HG03354 (cell line): ENCODE data around the gene TMOD3.
"Not testable (repeated sequence)": the region's sequence is repeated elsewhere in the genome, so short reads cannot be mapped to it uniquely, and the experiment has no call there.

Experiments used
- ATAC-seq: cut with Tn5 transposase; IDR thresholded peaks from one replicate; pipeline ENCODE4 v1.9.1; 2021; ENCODE audit warnings: mild to moderate bottlenecking; ENCODE audit not compliant: unreplicated experiment, poor library complexity, severe bottlenecking

Gene TMOD3

DNA sequence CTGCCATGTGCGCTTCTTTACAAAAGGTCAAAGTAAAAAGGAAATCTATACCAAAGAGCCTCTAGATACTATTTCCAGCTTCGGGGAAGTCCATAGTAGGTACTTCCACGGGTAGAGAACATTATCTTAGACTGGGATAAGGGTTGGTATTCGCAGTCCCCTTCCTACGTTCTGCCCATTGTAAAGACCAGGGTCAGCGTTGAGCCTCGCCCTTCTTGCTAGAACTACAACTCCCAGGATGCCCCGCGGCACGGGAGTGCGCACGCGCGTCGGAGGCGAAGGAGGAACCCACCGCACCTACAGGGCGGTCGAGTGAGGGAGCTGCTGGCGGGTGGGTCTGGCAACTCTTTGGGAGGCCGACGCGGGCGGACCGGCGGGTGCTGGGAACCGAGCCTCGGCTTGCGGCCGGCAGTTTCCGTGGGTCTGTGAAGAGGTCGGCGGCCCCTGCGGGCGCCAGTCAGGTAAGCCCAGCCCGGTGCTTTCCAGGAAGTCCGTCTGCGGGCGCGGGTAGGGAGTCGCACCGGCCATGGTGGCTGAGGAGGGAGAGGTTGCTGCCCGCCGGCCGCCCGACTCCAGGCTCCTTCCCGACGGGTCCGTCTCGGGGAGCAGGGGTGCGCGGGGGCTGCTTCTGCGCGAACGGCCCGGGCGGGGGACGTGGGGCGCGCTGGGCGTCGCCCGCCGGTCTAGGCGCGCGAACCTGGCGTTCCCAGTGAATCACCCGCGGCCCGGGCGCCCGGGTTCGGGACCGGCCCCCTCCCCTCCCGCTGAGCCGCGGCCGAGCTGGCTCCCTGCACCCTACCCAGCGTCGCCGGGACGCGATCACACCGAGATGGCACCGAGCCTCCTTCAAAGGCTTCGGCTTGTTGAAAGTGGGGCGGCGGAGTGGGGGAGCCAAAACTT, at the start of gene TMOD3:
TSS of gene TMOD3 (plus strand) at position 278 of the 900 bp plus-strand sequence. CDS start 33,232 bp downstream, outside the sequence.
- ATAC-seq = peak; percentile 91

DNA sequence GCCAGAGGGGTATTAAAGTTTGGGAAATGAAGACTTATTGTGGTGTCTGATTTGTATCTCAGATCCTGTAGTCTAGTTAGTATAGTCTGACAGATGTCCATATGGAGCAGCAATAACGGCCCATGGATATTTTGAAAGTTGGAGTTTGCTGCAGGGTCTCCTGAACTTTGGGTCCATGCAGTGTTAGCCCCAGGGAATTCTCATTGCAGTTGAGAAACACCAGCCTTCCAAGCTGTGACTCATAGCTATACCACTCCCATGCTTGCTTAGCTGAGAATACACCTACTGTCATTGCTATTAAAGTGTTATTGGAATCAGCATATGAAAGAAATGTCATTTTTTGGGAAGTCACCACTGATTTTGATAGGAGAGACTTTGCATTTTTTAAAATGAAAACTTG, 48.8 kb upstream of the TMOD3 start:
- no peak for ATAC-seq

GRCh38 chr15:51781506-51781905, 47.9 kb upstream of the TMOD3 start:
- ATAC-seq = no peak

- ATAC-seq = no peak
Observed at GRCh38 chr15:51782357-51782896, 47.0 kb upstream of the TMOD3 start.

DNA sequence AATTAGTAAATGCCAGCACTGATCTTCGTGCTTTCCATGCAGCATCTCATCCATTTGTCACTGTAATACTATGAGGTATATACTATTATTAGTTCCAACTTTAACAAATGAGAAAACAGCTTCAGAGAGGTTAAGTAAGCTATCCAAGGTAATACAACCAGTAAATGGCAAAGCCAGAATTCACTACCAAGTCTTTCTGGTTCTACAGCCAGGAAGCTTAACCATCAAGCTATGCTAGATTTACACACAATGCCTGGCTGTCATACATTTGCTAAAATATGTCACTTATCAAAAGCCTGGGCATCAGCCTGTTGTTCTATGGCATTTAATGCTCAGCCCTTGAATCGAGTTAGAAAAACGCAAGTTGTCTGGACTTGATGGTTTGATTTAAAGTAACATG, 45.5 kb upstream of the TMOD3 start:
- ATAC-seq = no peak

- ATAC-seq = not testable (repeated sequence)
Observed at GRCh38 chr15:51787130-51787529, 42.3 kb upstream of the TMOD3 start.

DNA sequence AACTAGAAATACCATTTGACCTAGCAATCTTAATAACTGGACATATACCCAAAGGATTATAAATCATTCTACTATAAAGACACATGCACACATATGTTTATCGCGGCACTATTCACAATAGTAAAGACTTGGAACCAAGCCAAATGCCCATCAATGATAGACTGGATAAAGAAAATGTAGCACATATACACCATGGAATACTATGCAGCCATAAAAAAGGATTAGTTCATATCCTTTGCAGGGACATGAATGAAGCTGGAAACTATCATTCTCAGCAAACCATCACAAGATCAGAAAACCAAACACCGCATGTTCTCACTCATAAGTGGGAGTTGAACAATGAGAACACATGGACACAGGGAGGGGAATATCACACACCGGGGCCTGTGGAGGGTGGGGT, 37.0 kb upstream of the TMOD3 start:
- not testable (repeated sequence) for ATAC-seq

DNA sequence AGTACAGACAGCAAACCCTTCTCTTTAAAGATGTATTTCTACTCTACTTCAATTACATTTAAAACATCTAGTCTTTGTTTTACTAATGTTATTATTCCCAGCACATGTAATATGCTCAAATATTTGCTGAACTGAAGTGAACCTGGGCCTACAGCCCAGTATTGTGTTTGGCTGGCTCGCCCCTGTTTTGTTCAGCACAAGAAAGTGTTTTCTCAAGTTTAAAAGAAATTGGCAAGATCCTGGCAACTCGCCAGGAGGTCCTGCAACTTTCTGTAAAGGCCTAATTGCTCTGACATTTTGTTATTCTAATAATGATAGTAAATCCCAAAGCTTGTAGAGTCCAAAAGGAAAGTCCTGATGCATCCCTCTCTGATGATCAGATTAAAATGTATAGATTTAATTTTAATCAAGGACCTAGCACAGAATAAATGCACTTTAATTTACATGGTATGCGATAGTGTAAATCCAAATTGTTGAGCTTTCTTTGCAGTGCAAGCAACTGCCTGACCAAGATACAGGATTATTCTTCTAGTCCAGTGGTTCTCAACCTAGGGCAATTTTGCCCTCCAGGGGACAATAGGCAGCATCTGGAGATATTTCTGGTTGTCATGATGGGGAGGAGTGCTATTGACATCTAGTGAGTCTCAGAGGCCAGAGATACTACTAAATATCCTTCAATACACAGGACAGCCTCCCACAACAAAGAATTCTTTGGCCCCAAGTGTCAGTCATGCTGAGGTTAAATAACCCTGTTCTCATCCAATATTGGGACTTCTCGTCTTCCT, 35.7 kb upstream of the TMOD3 start:
- ATAC-seq = no peak

DNA sequence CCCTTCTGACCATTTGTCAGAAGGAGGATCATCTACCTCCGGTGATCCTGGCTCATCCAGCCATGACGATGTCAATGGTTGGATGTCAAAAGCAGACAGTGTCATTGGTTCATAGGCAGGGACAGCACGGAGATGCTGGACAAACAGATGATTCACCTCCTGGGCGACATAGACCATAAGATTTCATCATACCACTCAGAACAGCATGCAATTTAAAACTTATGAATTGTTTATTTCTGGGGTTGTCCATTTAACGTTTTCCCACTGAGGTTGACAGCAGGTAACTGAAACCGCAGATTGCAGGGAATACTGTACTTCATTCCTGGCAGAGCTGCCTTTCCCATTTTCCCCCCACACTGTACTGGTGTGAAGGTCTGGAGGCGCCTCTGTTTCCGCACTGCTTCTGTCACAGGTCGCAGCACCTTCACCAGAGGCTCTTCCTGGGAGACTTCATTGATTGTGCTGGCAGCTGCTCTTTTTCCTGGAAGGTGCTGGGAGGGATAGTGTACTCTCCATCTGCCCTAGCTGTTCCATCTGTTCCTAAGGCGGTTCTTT, 32.5 kb upstream of the TMOD3 start:
- no peak for ATAC-seq

DNA sequence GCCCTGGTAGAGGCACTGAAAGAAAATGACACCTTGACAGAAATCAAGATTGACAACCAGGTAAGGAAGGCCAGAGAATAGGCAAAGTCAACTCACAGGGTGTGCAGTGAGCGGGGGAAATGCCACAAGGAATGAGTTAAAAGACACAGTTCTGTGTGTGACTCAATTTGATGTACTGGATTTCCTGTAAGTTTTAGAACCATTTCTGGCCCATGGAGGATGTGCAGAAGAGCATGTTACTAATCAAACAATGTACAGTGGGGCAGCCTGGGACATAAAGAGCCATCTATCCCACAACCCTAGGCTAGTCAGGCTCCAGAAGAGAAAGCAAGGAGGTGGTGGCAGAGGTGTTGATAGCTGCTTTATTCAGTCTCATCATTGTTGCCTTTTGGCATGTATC, 31.2 kb upstream of the TMOD3 start:
- no peak for ATAC-seq

- no peak for ATAC-seq
Observed at GRCh38 chr15:51799282-51800252, 29.9 kb upstream of the TMOD3 start.

DNA sequence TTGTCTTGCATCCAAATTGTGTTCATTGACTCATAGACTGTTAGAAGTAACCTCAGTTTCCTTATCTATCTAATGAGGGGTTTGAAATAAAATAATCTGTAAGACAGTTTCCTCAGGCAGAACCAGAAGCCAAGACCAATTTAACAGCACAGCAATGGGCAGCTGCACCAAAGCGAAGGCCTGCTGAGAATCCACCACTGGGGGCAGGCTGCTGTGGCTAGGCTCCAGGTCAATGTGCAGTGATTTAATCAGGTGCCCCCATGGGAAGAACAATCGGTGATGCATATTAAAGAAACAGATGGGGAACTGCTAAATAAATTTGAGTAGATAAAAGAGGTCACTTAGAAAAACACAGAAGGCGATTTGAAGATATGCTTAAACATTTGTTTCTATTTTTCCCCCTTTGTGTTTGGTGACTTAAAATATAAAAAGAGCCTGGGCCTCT, 28.0 kb upstream of the TMOD3 start:
- ATAC-seq = no peak

- ATAC-seq = no peak
Observed at GRCh38 chr15:51802593-51802992, 26.9 kb upstream of the TMOD3 start.

GRCh38 chr15:51803965-51804364, 25.5 kb upstream of the TMOD3 start:
- ATAC-seq = no peak

GRCh38 chr15:51806123-51806522, 23.3 kb upstream of the TMOD3 start:
- ATAC-seq = no peak

DNA sequence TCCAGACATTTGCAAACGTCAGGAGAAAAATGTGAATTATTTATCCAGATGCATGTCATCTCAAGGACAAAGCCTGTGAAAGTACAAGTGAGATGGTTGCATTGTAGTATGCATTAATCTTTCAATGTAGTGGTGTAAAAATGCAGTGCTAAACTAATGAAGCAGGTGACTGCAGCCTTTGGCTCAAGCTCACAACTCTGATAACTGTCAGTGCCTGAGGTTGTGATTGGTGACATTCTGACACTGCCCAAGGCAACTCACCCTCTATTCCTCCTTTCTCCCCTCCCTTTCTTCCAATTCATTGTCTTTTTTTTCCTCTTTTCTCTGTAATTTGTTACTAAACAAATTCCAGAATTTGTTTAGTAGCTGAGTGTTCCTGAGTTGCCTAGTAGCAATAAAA, 20.0 kb upstream of the TMOD3 start:
- ATAC-seq = no peak

- no peak for ATAC-seq
Observed at GRCh38 chr15:51812598-51812997, 16.9 kb upstream of the TMOD3 start.

- ATAC-seq = no peak
Observed at GRCh38 chr15:51814606-51815005, 14.8 kb upstream of the TMOD3 start.

GRCh38 chr15:51816611-51817010, 12.8 kb upstream of the TMOD3 start:
- ATAC-seq = no peak
